PFSK-1 (cell line): ENCODE measurements around the gene ATG2B.

ENCODE experiments used
- FOXP2 ChIP-seq: optimal IDR thresholded peaks from 2 replicates; pipeline ENCODE3; 2011; ENCODE audit warnings: borderline replicate concordance, control low read depth, inconsistent platforms; ENCODE audit not compliant: insufficient read depth; ENCODE audit errors: extremely low read length, extremely low read depth
- POLR2AphosphoS5 ChIP-seq: IDR thresholded peaks from 2 replicates; pipeline ENCODE4 v1.6.1; 2012; ENCODE audit warnings: low read depth, mild to moderate bottlenecking, control low read depth, low read length, moderate library complexity
- SIN3A ChIP-seq: IDR thresholded peaks from 2 replicates; pipeline ENCODE4 v1.6.1; 2012; ENCODE audit warnings: mild to moderate bottlenecking, low read length, moderate library complexity, borderline replicate concordance; ENCODE audit not compliant: insufficient read depth
- TAF1 ChIP-seq: IDR thresholded peaks from 2 replicates; pipeline ENCODE4 v1.6.1; 2012; ENCODE audit warnings: low read length, control low read depth, borderline replicate concordance; ENCODE audit not compliant: insufficient read depth
- TF ChIP-seq, protein P1 (sequence below), 2 experiments: IDR thresholded peaks; 2 replicates each; pipeline versions ENCODE4 v1.6.1 to v1.8.0; 2011 to 2012; ENCODE audit warnings: low read depth in 2 of 2, low read length in 2 of 2, control low read depth in 1 of 2, inconsistent platforms in 1 of 2, mild to moderate bottlenecking in 1 of 2, moderate library complexity in 1 of 2; ENCODE audit not compliant: insufficient read depth in 1 of 2

ATG2B gene

DNA sequence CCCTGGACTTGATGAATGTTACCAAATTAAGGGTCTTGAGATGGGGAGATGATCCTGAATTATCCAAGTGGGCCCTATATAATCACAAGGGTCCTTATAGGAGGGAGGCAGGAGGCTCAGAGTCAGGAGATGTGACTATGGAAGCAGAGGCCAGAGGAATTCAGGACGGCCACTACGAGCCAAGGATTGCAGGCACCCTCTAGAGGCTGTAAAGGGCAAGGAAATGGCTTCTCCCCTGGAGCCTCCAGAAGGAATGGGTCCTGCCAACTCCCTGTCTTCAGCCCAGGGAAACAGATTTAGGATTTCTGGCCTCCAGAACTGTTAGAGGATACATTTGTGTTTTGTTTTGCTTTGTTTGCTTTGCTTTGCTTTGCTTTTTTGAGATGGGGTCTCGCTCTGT is 98.3 kb downstream of the ATG2B start:
- no peak for TF ChIP-seq SIN3A
- no peak for TF ChIP-seq POLR2AphosphoS5
- TF ChIP-seq, protein P1, sequence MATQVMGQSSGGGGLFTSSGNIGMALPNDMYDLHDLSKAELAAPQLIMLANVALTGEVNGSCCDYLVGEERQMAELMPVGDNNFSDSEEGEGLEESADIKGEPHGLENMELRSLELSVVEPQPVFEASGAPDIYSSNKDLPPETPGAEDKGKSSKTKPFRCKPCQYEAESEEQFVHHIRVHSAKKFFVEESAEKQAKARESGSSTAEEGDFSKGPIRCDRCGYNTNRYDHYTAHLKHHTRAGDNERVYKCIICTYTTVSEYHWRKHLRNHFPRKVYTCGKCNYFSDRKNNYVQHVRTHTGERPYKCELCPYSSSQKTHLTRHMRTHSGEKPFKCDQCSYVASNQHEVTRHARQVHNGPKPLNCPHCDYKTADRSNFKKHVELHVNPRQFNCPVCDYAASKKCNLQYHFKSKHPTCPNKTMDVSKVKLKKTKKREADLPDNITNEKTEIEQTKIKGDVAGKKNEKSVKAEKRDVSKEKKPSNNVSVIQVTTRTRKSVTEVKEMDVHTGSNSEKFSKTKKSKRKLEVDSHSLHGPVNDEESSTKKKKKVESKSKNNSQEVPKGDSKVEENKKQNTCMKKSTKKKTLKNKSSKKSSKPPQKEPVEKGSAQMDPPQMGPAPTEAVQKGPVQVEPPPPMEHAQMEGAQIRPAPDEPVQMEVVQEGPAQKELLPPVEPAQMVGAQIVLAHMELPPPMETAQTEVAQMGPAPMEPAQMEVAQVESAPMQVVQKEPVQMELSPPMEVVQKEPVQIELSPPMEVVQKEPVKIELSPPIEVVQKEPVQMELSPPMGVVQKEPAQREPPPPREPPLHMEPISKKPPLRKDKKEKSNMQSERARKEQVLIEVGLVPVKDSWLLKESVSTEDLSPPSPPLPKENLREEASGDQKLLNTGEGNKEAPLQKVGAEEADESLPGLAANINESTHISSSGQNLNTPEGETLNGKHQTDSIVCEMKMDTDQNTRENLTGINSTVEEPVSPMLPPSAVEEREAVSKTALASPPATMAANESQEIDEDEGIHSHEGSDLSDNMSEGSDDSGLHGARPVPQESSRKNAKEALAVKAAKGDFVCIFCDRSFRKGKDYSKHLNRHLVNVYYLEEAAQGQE (IDR thresholded peaks at IDR 0.05; ENCODE audit: insufficient read depth in 1 of 2, low read depth in 2 of 2, low read length in 2 of 2), result no peak
- no peak for TF ChIP-seq TAF1

DNA sequence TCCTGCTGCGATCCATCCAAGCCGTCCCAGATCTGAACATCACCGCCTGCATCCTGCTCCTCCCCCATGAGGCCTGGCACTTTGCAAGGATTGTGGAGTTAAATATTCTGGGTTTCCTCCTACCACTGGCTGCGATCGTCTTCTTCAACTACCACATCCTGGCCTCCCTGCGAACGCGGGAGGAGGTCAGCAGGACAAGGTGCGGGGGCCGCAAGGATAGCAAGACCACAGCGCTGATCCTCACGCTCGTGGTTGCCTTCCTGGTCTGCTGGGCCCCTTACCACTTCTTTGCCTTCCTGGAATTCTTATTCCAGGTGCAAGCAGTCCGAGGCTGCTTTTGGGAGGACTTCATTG is 99.0 kb downstream of the ATG2B start:
- TF ChIP-seq FOXP2 (no peak), POLR2AphosphoS5 (no peak), TAF1 (no peak), SIN3A (no peak)
- TF ChIP-seq, protein P1 (IDR thresholded peaks at IDR 0.05; ENCODE audit: insufficient read depth in 1 of 2, low read depth in 2 of 2, low read length in 2 of 2), result no peak

DNA sequence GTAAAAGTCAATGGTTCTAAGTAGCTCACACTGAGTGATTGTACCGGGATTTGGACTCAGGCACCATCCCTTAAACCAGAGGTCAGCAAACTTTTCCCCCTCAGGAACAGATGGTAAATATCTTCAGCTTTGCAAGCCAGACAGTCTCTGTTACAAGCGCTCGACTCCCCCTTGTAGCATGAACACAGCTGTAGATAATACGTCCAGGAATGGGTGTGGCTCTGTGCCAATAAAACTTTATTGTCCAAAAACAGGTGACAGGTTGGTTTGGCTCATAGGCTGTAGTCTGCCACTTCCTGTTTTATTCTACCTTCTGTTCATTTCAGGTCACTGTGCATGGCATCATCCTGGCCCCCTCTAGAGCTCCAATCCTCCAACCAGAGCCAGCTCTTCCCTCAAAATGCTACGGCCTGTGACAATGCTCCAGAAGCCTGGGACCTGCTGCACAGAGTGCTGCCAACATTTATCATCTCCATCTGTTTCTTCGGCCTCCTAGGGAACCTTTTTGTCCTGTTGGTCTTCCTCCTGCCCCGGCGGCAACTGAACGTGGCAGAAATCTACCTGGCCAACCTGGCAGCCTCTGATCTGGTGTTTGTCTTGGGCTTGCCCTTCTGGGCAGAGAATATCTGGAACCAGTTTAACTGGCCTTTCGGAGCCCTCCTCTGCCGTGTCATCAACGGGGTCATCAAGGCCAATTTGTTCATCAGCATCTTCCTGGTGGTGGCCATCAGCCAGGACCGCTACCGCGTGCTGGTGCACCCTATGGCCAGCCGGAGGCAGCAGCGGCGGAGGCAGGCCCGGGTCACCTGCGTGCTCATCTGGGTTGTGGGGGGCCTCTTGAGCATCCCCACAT is 99.6 kb downstream of the ATG2B start:
- TF ChIP-seq SIN3A (no peak), FOXP2 (no peak), POLR2AphosphoS5 (no peak), TAF1 (no peak)
- TF ChIP-seq, protein P1 (IDR thresholded peaks at IDR 0.05; ENCODE audit: insufficient read depth in 1 of 2, low read depth in 2 of 2, low read length in 2 of 2), result no peak

DNA sequence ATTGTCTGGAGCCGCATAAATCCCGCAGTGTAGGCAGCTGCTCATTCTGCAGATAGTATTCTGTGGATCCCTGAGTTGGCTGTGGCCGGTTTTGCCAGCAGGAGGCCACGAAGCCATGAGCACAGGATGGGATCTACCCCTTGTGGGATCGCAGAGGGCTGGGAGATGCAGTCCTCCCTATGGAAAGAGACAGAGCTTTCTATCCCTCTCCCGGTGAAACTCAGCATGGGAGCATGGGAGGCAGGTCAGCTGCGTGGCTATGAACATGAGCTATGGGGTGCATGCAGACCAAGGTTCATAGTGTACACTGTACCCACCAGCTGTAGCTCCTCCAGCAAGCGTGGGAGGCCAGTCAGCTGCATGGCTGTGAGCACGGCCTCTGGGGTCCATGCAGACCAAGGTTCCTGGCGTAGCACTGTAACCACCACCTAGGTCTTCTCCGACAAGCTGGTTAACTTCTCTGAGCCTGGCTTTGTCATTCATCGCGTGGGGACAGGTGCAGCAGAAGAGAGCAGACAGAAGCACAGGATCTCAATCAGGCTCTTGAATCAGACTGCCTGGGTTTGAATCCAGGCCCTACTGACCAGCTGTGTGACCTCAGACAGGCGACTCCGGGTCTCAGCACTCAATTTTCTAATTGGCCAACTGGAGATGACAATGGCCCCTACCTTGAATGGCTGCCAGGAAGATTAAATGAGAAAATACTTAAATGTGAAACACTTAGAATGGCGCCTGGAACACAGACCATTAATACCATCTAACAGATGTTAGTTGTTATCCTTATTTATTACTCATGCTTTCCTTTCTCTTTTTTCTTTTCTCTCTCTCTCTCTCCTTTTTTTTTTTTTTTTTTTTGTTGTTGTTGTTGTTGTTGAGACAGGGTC is 101.1 kb downstream of the ATG2B start:
- no peak for TF ChIP-seq TAF1
- TF ChIP-seq FOXP2, result no peak
- no peak for TF ChIP-seq POLR2AphosphoS5
- no peak for TF ChIP-seq SIN3A
- TF ChIP-seq, protein P1 (IDR thresholded peaks at IDR 0.05; ENCODE audit: insufficient read depth in 1 of 2, low read depth in 2 of 2, low read length in 2 of 2), result no peak

DNA sequence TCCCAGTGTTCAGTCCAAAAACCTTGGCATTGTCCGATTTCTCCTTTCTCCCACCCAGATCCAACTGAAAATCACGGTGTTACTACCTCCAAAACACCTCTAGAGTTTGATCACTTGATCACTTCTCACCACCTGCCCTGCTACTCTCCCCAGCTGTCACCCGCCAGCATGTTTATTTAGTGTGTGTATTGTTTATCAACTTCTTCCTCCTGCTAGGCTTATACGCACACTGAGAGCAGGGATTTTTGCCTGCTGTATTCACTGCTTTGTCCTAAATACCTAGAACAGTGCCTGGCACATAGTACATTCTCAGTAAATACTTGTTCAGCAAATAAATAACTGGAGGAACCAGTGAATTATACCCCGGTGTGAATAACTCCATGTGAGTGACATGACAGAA is 102.1 kb downstream of the ATG2B start:
- TF ChIP-seq POLR2AphosphoS5 (no peak), SIN3A (no peak), FOXP2 (no peak), TAF1 (no peak)
- TF ChIP-seq, protein P1 (IDR thresholded peaks at IDR 0.05; ENCODE audit: insufficient read depth in 1 of 2, low read depth in 2 of 2, low read length in 2 of 2), result no peak
